HG02970 (cell line): ENCODE measurements around the gene ALG12.

Source experiments
- ATAC-seq: cut with Tn5 transposase; IDR thresholded peaks from one replicate; pipeline ENCODE4 v1.9.1; 2021; ENCODE audit warnings: mild to moderate bottlenecking, moderate library complexity, moderate number of reproducible peaks; ENCODE audit not compliant: unreplicated experiment, low FRiP score

ALG12 gene

GRCh38 chr22:49896201-49896600 lies 22.0 kb downstream of the ALG12 start:
- no peak for ATAC-seq

- no peak for ATAC-seq
Measured at GRCh38 chr22:49894322-49895054, 23.8 kb downstream of the ALG12 start.

GRCh38 chr22:49893025-49893424 lies 25.2 kb downstream of the ALG12 start:
- no peak for ATAC-seq

GRCh38 chr22:49892226-49892899 lies 25.9 kb downstream of the ALG12 start:
- no peak for ATAC-seq

- ATAC-seq, result no peak
Measured at GRCh38 chr22:49889071-49889470, 29.2 kb downstream of the ALG12 start.

- ATAC-seq, result no peak
Measured at GRCh38 chr22:49887702-49888101, 30.5 kb downstream of the ALG12 start.

GRCh38 chr22:49887064-49887451 lies 31.2 kb downstream of the ALG12 start:
- ATAC-seq, result no peak

- no peak for ATAC-seq
Measured at GRCh38 chr22:49886346-49887063, 31.7 kb downstream of the ALG12 start.

- no peak for ATAC-seq
Measured at GRCh38 chr22:49885881-49886280, 32.4 kb downstream of the ALG12 start.

GRCh38 chr22:49885281-49885680 lies 33.0 kb downstream of the ALG12 start:
- ATAC-seq, result no peak

GRCh38 chr22:49884503-49885260 lies 33.6 kb downstream of the ALG12 start:
- ATAC-seq, result no peak

- no peak for ATAC-seq
Measured at GRCh38 chr22:49884075-49884474, 34.2 kb downstream of the ALG12 start.

- no peak for ATAC-seq
Measured at GRCh38 chr22:49883294-49883640, 35.0 kb downstream of the ALG12 start.

- no peak for ATAC-seq
Measured at GRCh38 chr22:49882519-49883293, 35.5 kb downstream of the ALG12 start.

GRCh38 chr22:49881856-49882255 lies 36.4 kb downstream of the ALG12 start:
- no peak for ATAC-seq

- no peak for ATAC-seq
Measured at GRCh38 chr22:49880281-49880680, 38.0 kb downstream of the ALG12 start.

- no peak for ATAC-seq
Measured at GRCh38 chr22:49879871-49880270, 38.4 kb downstream of the ALG12 start.

- ATAC-seq, result no peak
Measured at GRCh38 chr22:49878206-49878605, 40.0 kb downstream of the ALG12 start.

GRCh38 chr22:49877642-49878041 lies 40.6 kb downstream of the ALG12 start:
- no peak for ATAC-seq
